GM12878 (cell line): ENCODE results near the gene TMEM45A. TPM values are rescaled to one million over a fixed set of nuclear protein-coding genes. Genes with fewer than 3 reads are reported as not detected.

Experiments used
- ATAC-seq: fragments of 200-7000 bp; cut with Tn5 transposase; 3 replicates; pipeline ENCODE4 v1.9.1; 2020; ENCODE audit warnings: mild to moderate bottlenecking, moderate library complexity
- BruUV-seq: library from RNA; stranded (reverse); fragments of 400-500 nt; replicated peaks from 2 replicates; lab custom pipeline; 2021; lab: Mats Ljungman, UMichigan
- CTCF ChIA-PET: fragments of 300-600 bp; sonication (Branson Sonifier 250); formaldehyde crosslinking; extraction: SDS; loops from one replicate; lab custom pipeline; 2021; ENCODE audit warnings: inconsistent platforms; lab: Yijun Ruan, JAX
- POLR2A ChIA-PET: fragments of 350-600 bp; formaldehyde crosslinking; extraction: SDS; loops from one replicate; lab custom pipeline; 2021; ENCODE audit warnings: inconsistent platforms; lab: Charles Lee
- RAD21 ChIA-PET: fragments of 300-600 bp; sonication (Branson Sonifier 250); formaldehyde crosslinking; loops from one replicate; lab custom pipeline; 2023; ENCODE audit warnings: antibody characterized with exemption; ENCODE audit not compliant: unreplicated experiment; lab: Charles Lee
- SMC1A ChIA-PET: fragments of 300-600 bp; sonication (Branson Sonifier 250); formaldehyde crosslinking; loops from one replicate; lab custom pipeline; 2023; ENCODE audit not compliant: unreplicated experiment, uncharacterized antibody; lab: Charles Lee
- DNase-seq: peaks from one replicate; pipeline ENCODE4 v3.0.0-alpha.2; 2011; ENCODE audit warnings: low read depth, low spot score
- FAIRE-seq: peaks from 3 replicates; lab custom pipeline; 2011; peaks lifted over from hg19 to GRCh38; lab: Jason Lieb, UNC
- H2AFZ ChIP-seq: 2 replicates; pipeline ENCODE4 v1.6.0; 2011; ENCODE audit warnings: low read depth, low read length, control low read depth; ENCODE audit not compliant: control insufficient read depth
- H3K27ac ChIP-seq: 2 replicates; pipeline ENCODE4 v1.5.1; 2011; ENCODE audit warnings: control low read depth; ENCODE audit not compliant: control insufficient read depth, insufficient read depth
- H3K27me3 ChIP-seq, 2 experiments: replicated peaks in 1 of 2; 2 replicates each; pipeline versions ENCODE4 v1.6.0 to v1.6.1; 2011; ENCODE audit warnings: low read length in 1 of 2; ENCODE audit not compliant: control insufficient read depth in 2 of 2, insufficient read depth in 2 of 2
- H3K36me3 ChIP-seq, 2 experiments: 2 replicates each; pipeline ENCODE4 v1.5.1; 2011; ENCODE audit warnings: low read length in 1 of 2; ENCODE audit not compliant: control insufficient read depth in 2 of 2, insufficient read depth in 2 of 2
- H3K4me1 ChIP-seq: 2 replicates; pipeline ENCODE4 v1.6.1; 2011; ENCODE audit warnings: mild to moderate bottlenecking, low read length, moderate library complexity, mixed read lengths; ENCODE audit not compliant: control insufficient read depth, insufficient read depth
- H3K4me2 ChIP-seq: 2 replicates; pipeline ENCODE4 v1.6.0; 2011; ENCODE audit warnings: control low read depth; ENCODE audit not compliant: control insufficient read depth, insufficient read depth
- H3K4me3 ChIP-seq: fragments of 200-600 bp; sonication (generic); 2 replicates; pipeline ENCODE4 v1.5.1; 2016
- H3K79me2 ChIP-seq: 2 replicates; pipeline ENCODE4 v1.6.0; 2011; ENCODE audit warnings: low read length; ENCODE audit not compliant: control insufficient read depth, insufficient read depth
- H3K9ac ChIP-seq: 2 replicates; pipeline ENCODE4 v1.8.0; 2011; ENCODE audit warnings: low read length, control low read depth, mixed read lengths; ENCODE audit not compliant: control insufficient read depth, insufficient read depth
- H3K9me3 ChIP-seq: replicated peaks from 3 replicates; pipeline ENCODE4 v1.5.1; 2011; ENCODE audit warnings: mild to moderate bottlenecking, low read length; ENCODE audit not compliant: control insufficient read depth, insufficient read depth
- H4K20me1 ChIP-seq: 2 replicates; pipeline ENCODE4 v1.6.0; 2011; ENCODE audit not compliant: control insufficient read depth, insufficient read depth
- BRCA1 ChIP-seq: IDR thresholded peaks from 2 replicates; pipeline ENCODE4 v1.6.1; 2011; ENCODE audit warnings: low read depth, low read length, improper control_type of control experiment
- CEBPB ChIP-seq, 2 experiments: fragments of 150-350 bp in 1 of 2; IDR thresholded peaks; 2 replicates each; pipeline ENCODE4 v1.6.1; 2012 to 2014; ENCODE audit warnings: low read depth in 2 of 2, low read length in 2 of 2, borderline replicate concordance in 1 of 2, inconsistent platforms in 1 of 2
- EGR1 ChIP-seq, 2 experiments: IDR thresholded peaks; 1 replicate in 1 of 2; 2 replicates in 1 of 2; pipeline ENCODE4 v1.6.1; 2011 to 2012; ENCODE audit warnings: low read depth in 2 of 2, low read length in 2 of 2, borderline replicate concordance in 1 of 2, mild to moderate bottlenecking in 1 of 2, moderate library complexity in 1 of 2
- FOS ChIP-seq: IDR thresholded peaks from 3 replicates; pipeline ENCODE4 v1.6.1; 2011; ENCODE audit warnings: borderline replicate concordance; ENCODE audit not compliant: insufficient read length; ENCODE audit errors: extremely low read depth
- HDGF ChIP-seq: fragments of 450-650 bp; IDR thresholded peaks from 2 replicates; pipeline ENCODE4 v1.6.1; 2016; ENCODE audit warnings: antibody characterized with exemption
- KAT2A ChIP-seq: conservative IDR thresholded peaks from 2 replicates; pipeline ENCODE4 v1.6.1; 2011; ENCODE audit warnings: low read depth, low read length; ENCODE audit not compliant: control insufficient read depth
- MYB ChIP-seq: fragments of 150-350 bp; IDR thresholded peaks from 2 replicates; pipeline ENCODE4 v1.6.1; 2014; ENCODE audit warnings: mild to moderate bottlenecking, low read depth, low read length, borderline replicate concordance
- NRF1 ChIP-seq: conservative IDR thresholded peaks from 2 replicates; pipeline ENCODE4 v1.6.1; 2011; ENCODE audit warnings: mild to moderate bottlenecking, low read depth, low read length, improper control_type of control experiment
- RAD21 ChIP-seq: IDR thresholded peaks from 2 replicates; pipeline ENCODE4 v1.6.1; 2011; ENCODE audit warnings: mild to moderate bottlenecking, low read depth, low read length, moderate library complexity; ENCODE audit not compliant: insufficient read depth
- SPI1 ChIP-seq: IDR thresholded peaks from 2 replicates; pipeline ENCODE4 v1.6.1; 2011; ENCODE audit warnings: low read depth, mild to moderate bottlenecking, low read length, moderate library complexity, borderline replicate concordance; ENCODE audit not compliant: insufficient read depth
- SUPT20H ChIP-seq: IDR thresholded peaks from 2 replicates; pipeline ENCODE4 v1.6.1; 2011; ENCODE audit warnings: low read depth, mild to moderate bottlenecking, low read length, moderate library complexity, borderline replicate concordance; ENCODE audit not compliant: control insufficient read depth
- ZNF622 ChIP-seq: fragments of 450-650 bp; IDR thresholded peaks from 2 replicates; pipeline ENCODE4 v1.6.1; 2017; ENCODE audit warnings: mild to moderate bottlenecking, inconsistent platforms
- WGBS: methylation state at CpG from one replicate; pipeline ENCODE4 v1.1.6; 2016; ENCODE audit warnings: low lambda C conversion rate; ENCODE audit not compliant: insufficient replicate concordance, insufficient coverage; ENCODE audit errors: missing lambda C conversion rate; 5-methylcytosine and 5-hydroxymethylcytosine counted together
- in situ Hi-C: fragments of 300-500 bp; cut with MboI; formaldehyde crosslinking; loops from 9 replicates; pipeline ENCODE4 v1.14.3; 2018; ENCODE audit warnings: mixed read lengths
- intact Hi-C: fragments of 100-400 bp; cut with micrococcal nuclease; formaldehyde crosslinking; loops from one replicate; pipeline ENCODE4 v1.14.2; 2022; ENCODE audit not compliant: unreplicated experiment
- polyA plus RNA-seq, 11 experiments: library from polyadenylated mRNA; depleted of rRNA in 4 of 11; unstranded in 6 of 11; stranded (reverse) in 5 of 11; fragments of >200 nt; fragmentation: Nextera tagmentation in 4 of 11; fragmentation: Illumina TruSeq in 1 of 11; extraction: Ambion mirVana in 4 of 11; extraction: Trizol in 1 of 11; gene quantifications; 1 replicate in 1 of 11; 2 replicates in 10 of 11; pipeline versions ENCODE4 v1.2.1 to v1.2.3, GENCODE V29; 2011 to 2016; ENCODE audit warnings: inconsistent platforms in 2 of 11, missing spikeins in 2 of 11, low read depth in 1 of 11
- total RNA-seq, 4 experiments: library from RNA; depleted of rRNA in 3 of 4; stranded (reverse); fragments of >200 nt in 3 of 4; fragmentation: Illumina TruSeq in 1 of 4; extraction: Trizol in 1 of 4; gene quantifications; 2 replicates each; pipeline versions ENCODE4 v1.2.1 to v1.2.3, GENCODE V29; 2013 to 2021
- TF ChIP-seq, protein P1 (sequence below): IDR thresholded peaks from 2 replicates; pipeline ENCODE4 v1.6.1; 2011; ENCODE audit warnings: low read depth, mild to moderate bottlenecking, low read length, moderate library complexity, borderline replicate concordance; ENCODE audit errors: extremely low read depth
- TF ChIP-seq, protein P2 (sequence below): fragments of 450-650 bp; conservative IDR thresholded peaks from 2 replicates; pipeline ENCODE4 v1.6.1; 2017; ENCODE audit warnings: mild to moderate bottlenecking, moderate library complexity
- TF ChIP-seq, protein P3 (sequence below): fragments of 450-650 bp; IDR thresholded peaks from 2 replicates; pipeline ENCODE4 v1.6.1; 2017; ENCODE audit warnings: low read depth, mild to moderate bottlenecking, moderate library complexity

The TMEM45A gene
- total and polyA plus RNA-seq, 10 of the 15 experiments (the other 5 are each of a cell fraction or from before 2014, with no cell fraction given) = 0.34 to 5.3 (median 0.83) TPM

DNA sequence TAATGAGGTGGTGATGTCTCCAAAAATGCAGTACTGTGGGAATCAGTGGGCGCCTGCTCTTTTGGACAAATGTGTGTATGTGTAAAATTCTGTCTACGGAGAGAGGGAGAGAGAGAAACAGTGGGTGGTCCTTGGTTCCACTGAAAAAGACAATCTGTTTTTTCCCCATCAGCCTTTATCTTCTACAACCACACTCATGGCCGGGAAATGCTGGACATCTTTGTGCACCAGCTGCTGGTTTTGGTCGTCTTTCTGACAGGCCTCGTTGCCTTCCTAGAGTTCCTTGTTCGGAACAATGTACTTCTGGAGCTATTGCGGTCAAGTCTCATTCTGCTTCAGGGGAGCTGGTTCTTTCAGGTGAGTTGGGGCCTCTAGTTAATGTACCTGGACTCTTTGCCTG, 65.8 kb downstream of the TMEM45A start:
- POLR2A ChIA-PET = no interaction called here
- 64% methylated on average over 7 of the region's 7 CpGs for WGBS

More for the DNA sequence above, 65.8 kb downstream of the TMEM45A start:
- CTCF ChIA-PET = interaction anchor here (1.8 kb wide), 1 partner anchor 95 kb away, joined by 5 read pairs; no protein-coding TSS in a partner anchor
- no peaks in the 10 kb centered on the region for H3K9me3 ChIP-seq
- no peak overlapping the region for H3K27ac ChIP-seq
- H3K36me3 ChIP-seq = no peaks in the 10 kb centered on the region
- SMC1A ChIA-PET = interaction anchor here (0.7 to 1.7 kb wide), 3 partner anchors 10 to 358 kb away, joined by 3 to 6 read pairs (median 5); no protein-coding TSS in a partner anchor
- H3K4me2 ChIP-seq = no peak overlapping the region
- FAIRE-seq (no peak), ATAC-seq (no peak), DNase-seq (no peak)
- H3K9ac ChIP-seq = no peak overlapping the region
- H3K4me1 ChIP-seq = no peaks in the 10 kb centered on the region
- no peak overlapping the region for H3K4me3 ChIP-seq
- intact Hi-C loops = no loop called here
- RAD21 ChIA-PET = no interaction called here
- in situ Hi-C loops = no loop called here
- H3K27me3 ChIP-seq = no peaks in the 10 kb centered on the region
- H3K79me2 ChIP-seq = no peaks in the 10 kb centered on the region
- no TSS peak for BruUV-seq
- TF ChIP-seq SUPT20H (no peak), SPI1 (no peak), KAT2A (no peak), ZNF622 (no peak), FOS (no peak), BRCA1 (no peak), MYB (no peak), CEBPB (IDR thresholded peaks at IDR 0.05; ENCODE audit: borderline replicate concordance in 1 of 2, low read depth in 2 of 2, low read length in 2 of 2) (no peak), RAD21 (no peak), EGR1 (IDR thresholded peaks at IDR 0.05; ENCODE audit: borderline replicate concordance in 1 of 2, low read depth in 2 of 2, low read length in 2 of 2) (no peak), NRF1 (no peak), HDGF (no peak)
- TF ChIP-seq, protein P1, sequence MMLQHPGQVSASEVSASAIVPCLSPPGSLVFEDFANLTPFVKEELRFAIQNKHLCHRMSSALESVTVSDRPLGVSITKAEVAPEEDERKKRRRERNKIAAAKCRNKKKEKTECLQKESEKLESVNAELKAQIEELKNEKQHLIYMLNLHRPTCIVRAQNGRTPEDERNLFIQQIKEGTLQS = no peak
- TF ChIP-seq, protein P2, sequence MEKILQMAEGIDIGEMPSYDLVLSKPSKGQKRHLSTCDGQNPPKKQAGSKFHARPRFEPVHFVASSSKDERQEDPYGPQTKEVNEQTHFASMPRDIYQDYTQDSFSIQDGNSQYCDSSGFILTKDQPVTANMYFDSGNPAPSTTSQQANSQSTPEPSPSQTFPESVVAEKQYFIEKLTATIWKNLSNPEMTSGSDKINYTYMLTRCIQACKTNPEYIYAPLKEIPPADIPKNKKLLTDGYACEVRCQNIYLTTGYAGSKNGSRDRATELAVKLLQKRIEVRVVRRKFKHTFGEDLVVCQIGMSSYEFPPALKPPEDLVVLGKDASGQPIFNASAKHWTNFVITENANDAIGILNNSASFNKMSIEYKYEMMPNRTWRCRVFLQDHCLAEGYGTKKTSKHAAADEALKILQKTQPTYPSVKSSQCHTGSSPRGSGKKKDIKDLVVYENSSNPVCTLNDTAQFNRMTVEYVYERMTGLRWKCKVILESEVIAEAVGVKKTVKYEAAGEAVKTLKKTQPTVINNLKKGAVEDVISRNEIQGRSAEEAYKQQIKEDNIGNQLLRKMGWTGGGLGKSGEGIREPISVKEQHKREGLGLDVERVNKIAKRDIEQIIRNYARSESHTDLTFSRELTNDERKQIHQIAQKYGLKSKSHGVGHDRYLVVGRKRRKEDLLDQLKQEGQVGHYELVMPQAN = no peak
- TF ChIP-seq, protein P3, sequence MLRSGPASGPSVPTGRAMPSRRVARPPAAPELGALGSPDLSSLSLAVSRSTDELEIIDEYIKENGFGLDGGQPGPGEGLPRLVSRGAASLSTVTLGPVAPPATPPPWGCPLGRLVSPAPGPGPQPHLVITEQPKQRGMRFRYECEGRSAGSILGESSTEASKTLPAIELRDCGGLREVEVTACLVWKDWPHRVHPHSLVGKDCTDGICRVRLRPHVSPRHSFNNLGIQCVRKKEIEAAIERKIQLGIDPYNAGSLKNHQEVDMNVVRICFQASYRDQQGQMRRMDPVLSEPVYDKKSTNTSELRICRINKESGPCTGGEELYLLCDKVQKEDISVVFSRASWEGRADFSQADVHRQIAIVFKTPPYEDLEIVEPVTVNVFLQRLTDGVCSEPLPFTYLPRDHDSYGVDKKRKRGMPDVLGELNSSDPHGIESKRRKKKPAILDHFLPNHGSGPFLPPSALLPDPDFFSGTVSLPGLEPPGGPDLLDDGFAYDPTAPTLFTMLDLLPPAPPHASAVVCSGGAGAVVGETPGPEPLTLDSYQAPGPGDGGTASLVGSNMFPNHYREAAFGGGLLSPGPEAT = no peak
- TF ChIP-seq, all 136 proteins: peak for 0
- H2AFZ ChIP-seq = no peak overlapping the region
- H4K20me1 ChIP-seq = no peaks in the 10 kb centered on the region
